IPS DF 19.7 (cell line): ENCODE results near the gene SLC8A2.

ENCODE experiments used
- DNase-seq: peaks from one replicate; pipeline ENCODE4 v3.0.0-alpha.2; 2013; ENCODE audit warnings: low read depth, low spot score

The SLC8A2 gene

DNA sequence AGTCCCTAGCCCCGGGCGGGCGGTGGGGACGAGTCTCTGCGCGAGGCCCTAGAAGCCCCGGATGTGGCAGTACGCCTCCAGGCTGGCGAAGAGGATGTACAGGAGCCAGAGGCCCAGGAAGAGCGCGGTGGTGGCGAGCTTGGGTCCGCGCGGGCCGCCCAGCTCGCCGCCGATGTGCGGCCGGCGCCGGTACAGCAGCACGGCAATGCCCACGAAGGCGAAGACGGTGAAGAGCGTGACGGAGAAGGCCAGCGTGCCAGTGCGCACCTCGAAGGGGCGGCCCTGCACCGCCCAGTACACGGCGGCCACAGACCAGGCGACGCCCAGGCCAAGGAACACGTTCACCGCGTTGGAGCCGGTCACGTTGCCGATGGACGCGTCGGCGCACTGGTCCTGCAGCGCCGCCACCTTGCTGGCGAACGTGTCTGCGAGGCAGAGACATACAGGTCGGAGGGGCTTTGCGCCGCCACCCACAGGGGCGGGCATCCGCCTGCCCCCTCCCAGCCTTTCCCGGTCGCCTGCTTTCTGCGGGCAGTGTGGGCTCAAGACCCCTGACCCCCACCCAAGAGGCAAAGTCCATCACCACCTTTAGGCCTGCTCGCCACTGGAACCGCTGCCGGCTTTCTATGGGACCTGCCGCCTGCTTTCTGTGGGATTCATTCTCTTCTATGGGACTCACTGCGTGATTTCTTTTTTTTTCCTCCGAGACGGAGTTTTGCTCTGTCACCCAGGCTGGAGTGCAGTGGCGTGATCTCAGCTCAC is 41.5 kb downstream of the SLC8A2 start:
- DNase-seq, result no peak

DNA sequence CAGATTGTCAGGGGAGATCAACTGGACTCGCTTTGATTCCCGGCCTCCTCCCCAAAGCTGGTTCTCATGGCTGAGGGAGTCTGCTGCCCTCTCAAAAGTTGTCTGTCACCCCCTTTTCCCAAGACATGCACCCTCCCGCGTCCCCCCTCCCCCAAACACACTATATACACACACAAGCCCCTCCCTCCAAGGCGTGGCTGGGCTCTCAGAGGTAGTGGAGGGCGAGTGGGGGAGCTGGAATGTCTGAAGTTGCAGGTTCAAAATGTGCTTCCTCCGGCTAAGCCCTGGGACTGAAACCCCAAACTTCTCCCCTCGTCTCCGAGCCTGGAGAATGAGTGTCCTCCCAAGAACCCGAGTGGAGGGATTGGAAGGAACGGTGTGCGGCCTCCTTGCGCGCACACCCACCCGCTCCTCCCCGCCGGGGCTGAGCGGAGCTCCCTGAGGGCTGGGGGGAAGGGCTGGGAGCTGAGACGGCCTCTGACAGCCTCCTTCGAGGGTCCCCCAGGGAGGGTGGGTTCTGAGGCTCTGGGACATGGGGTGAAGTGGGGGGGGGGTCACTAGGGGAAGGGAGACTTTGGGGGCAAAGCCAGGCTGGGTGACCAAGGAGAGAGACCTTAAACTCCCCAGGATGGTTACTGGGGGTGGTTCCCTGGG is 42.4 kb downstream of the SLC8A2 start:
- no peak for DNase-seq

DNA sequence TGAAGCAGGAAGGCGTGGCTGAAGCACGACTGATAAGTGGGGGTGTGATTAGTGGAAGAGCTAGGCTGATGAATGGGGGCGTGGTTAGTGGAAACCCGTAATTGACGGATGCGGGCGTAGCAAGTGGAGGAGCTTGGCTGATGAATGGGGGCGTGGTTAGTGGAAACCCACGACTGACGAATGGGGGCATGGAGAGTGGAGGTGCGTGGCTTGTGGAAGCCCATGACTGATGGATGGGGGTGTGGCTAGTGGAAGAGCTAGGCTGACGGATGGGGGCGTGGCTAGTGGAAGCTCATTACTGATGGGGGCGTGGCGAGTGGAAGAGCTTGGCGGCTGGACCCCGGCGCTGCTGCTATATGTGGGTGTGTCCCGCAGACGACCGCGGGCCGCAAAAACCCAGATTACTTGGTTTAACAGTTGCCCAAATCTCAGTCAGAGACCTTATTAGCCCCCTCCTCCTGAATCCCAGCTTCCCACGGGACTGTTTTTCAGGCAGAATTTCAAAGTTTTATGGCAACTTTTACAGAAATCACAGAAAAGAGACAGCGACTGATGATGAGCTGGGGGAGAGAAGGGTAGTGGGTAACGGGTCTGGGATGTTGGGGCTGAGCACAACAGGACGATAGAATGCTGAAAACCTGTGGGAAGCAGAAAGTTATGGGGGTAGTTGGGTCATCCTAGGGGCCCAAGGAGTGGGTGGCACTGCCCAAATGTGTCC is 43.4 kb downstream of the SLC8A2 start:
- DNase-seq, result peak; percentile 99

DNA sequence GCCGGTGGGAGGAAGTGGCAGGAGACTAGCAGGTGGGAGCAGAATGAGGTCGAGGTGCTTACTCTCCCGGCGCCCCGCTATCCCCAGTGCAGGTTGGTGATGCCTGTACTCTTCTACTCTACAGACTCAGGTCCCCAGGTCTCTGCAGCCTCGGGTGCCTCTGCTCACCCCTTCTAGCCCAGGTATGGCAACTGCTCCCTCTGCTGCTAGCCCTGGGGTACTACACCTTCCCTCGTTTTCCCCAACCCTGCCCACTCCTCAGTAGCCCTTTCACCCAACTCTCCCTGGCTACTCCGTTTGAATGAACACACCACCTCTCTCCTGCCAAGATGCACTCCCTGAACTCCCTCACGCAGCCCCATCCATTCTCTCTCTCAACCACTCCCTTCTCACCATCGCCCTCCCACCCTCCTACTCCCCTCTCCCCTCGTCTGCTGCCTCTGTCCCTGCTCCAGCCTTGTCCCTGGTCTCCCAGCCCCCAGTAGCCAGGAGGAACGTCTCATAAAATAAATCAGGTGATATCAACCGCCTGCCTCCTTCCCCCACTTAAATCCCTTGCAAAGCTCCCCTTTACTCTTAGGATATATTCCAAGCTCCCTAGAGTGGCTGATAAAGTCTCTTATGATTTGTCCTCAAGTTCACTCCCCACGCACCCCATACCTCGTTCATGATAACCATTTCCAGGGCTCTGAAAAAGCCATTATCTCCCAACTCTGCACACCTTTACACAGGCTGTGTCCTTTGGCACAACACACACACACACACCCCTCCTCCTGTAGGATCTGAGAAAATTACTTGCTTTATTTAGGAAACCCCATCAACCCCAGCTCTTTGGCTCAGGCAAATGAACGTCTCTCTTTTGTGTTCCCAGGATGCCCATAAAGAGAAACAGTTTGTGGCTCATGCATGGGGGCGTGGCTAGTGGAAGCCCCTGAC is 44.2 kb downstream of the SLC8A2 start:
- peak; percentile 82 for DNase-seq

DNA sequence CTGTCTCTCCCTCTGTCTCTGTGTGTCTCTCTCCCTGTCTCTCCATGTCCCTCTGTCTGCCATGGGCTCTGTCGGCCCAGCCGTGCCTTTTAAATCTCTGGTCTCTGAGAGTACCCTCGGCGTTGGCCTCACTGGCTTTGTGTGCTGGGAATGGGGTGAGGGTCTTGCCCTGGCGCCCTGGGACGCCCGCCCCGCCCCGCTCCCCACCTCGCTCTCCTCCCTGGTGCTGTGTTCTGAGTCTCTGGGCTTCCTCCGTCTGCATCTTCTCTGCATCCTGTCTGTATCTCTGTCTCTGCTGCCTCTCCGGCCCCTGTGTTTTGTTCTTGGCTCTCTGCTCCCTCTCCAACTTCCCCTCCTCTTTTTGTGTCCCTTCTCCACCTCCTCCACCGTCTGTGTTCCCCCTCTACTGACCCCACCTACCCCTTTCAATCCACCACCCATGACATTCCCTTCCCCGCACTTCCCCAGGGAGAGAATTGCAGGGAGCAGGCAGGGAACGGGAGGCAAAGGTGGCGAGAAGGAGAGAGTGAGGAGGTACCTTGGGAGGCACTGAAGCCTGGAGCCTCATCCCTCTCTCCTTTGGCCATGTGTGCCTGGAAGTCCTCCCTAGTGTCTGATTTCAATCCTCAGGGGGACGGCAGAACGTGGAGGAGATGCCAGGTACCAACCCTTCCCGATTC is 48.4 kb downstream of the SLC8A2 start:
- DNase-seq, result no peak

DNA sequence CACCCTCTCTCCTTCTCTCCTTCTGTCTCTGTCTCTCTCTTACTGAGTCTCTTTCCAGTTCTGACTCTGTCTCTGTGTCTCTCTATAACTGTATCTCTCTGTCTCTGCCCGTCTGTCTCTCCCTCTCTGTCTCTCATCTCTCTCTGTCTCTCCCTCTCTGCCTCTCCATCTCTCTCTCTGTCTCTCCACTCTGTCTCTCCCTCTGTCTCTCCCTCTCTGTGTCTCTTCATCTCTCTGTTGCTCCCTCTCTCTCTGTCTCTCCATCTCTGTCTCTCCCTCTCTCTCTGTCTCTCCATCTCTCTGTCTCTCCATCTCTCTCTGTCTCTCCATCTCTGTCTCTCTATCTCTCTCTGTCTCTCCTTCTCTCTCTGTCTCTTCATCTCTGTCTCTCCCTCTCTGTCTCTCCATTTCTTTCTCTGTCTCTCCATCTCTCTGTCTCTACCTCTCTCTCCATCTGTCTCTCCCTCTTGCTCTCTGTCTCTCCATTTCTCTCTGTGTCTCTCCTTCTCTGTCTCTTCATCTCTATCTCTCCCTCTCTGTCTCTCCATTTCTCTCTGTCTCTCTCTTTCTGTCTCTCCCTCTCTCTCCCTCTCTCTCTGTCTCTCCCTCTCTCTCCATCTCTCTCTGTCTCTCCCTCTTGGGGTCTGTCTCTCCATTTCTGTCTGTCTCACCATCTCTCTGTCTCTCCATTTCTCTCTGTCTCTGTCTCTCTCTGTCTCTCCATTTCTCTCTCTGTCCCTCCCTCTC is 49.1 kb downstream of the SLC8A2 start:
- DNase-seq, result no peak

DNA sequence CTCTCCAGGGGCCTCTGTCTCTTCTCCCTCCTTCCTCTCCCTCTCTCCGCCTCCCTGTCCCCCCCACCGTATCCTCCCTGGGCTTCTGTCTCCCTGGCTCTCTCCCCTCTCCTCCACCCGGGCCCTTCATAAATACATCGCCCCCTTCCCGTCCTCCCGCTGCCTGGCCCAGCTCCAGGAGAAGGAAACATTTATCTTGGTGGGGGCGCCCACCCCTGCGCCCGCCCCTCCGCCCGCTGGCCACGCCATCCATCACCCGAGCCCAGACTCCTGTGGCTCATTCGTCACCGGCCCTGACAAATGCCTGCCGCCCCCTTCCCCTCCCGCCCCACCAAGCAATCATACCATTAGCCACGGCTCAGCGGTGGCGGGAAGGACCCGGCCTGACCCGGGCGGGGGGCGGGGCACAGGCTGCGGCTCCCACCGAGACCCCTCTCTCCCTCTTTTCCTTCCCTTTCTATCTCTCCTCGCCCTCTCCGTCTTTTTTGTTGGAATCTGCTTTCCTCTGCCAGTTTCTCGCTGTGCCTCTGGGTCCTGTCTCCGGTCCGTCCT is 49.8 kb downstream of the SLC8A2 start:
- DNase-seq, result no peak

DNA sequence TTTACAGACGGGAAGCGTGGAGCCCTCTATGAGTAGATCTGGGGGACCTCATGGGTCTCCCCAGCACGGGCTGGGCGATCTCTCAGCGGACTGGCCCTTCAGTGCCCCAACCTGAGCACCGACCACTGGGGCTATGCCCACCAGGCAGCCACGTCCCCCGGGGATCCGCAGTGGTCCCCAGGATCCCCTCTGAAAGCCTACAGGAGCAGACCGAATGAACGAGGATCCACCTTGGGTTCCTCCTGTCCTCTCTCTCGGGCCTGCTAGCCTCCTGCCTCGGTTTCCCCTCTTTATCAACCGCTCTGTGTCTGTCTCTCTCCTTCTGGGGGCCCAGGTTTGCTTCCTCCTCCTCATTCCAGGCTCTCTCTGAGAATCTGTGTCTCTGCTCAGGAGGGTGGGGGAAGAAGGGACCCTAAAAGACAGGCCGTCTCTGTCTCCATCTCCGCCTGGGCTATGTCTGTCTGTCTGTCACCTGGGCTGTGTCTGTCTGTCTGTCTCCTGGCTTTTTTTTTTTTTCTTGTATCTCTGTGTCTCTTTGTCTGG is 50.4 kb downstream of the SLC8A2 start:
- no peak for DNase-seq

DNA sequence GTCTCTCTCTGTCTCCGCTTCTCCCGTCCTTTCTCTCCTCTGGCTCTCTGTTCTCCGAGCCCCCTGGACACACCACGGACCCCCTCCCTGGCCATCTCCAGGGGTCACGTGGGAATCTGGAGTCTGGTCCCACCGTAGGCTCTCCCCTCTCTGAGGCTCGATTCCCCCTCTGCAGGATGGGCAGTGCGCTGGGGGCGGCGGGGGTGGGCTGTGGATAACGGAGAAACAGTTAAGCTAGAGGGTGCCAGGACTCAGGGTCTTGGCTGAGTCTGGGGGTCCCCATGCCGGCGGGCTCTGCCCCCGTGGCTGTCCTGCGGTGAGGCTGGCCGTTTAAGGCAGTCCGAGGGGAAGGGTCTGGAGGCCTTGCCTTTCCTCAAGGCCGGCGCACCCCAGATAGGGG is 51.9 kb downstream of the SLC8A2 start:
- DNase-seq, result no peak

DNA sequence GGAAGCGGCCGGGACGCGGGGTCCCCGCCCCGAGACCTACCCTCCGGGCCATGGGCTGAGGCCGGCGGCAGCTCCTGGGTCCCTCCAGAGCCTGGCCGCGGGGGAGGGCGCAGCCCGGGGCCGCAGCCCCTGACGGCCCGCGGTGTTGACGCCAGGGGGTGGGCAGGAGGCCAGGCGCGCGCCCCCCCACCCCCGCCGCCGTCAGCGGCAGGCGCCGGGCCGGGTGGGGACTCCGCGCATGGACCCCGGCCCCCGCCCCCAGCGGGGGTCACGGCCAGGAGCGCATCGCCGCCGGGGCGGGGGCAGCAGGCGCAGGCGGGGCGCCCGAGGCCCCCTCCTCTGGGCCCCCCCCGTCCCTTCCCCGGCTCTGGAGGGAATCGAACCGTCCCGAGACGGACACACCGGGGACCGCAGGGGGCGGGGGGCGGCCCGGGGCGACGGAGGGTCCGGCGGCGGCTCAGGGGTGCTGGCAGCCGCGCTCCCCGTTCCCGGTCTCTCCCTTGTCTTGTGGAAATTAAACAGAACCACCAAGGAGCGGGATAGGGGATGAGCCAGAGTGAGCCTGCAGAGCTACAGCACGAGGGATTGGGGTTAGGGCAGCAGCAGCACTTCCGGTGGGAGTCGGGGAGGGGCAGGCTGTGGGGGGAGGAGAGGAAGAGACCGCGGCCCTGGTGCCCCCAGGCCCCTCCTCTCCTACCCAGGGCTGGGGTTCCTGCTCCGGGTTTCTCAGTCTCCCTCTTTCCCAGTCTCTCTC is 52.5 kb downstream of the SLC8A2 start, which contains the start of gene MEIS3:
Gene MEIS3 (minus strand): TSS at position 498 of the 754 bp plus-strand sequence. CDS start 446 bp downstream, at position 52.
- no peak for DNase-seq

DNA sequence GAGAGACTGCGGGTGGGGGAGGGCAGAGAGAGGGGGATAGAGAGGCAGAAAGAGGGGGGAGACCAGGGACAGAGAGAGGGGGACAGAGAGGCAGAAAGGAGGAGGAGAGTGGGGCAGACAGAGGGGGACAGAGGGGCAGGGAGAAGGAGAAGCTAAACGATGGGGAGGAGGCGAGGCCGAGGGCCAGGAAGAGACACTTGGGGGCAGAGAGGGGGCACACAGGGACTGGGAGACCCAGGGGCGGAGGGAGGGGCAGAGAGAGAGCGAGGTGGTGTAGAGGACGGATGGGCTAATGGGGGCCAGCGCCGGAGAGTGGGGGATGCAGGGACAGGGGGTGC is 53.0 kb downstream of the SLC8A2 start:
- no peak for DNase-seq

DNA sequence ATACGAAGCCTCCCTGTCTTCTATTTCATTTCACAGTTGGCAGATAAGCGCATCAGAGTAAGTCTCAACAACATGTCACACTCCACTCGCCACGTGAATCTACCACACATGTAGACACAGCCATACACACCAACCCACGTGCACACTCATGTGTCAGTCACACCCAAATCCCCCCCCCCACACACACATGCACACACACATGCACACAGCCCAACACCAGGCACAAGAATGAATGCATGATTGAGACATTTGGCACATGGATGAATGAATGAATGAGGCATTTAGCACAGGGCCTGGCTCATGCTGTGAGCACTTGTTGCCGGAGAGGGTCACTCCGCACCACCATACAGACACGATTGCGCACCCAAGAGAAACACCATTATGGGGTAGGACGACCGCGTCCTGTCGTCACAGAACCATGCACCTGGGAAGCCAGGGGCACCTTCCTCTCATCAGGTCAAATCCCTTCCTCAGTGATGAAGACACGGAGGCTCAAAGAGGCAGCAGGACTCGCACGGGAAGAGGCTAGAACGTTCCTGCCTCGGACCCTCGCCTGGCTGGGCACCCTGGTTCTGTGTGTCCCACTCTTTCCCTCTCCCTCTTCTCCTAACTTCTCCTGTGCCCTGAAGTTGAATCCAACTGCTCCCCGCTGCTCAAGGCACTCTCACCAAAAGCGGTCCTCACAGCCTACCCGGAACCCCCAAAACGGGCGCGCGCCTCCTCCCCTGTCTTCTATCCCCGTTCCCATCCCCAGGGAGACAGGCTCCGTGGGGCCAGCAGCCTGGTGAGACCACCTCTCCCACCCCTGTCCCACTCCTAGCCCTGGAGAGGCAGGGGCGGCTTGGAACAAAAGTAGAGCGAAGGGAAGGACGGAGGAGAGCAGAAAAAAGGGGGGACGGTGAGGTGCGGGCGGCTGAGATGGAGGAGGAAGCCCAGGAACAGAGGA is 53.7 kb downstream of the SLC8A2 start:
- no peak for DNase-seq

DNA sequence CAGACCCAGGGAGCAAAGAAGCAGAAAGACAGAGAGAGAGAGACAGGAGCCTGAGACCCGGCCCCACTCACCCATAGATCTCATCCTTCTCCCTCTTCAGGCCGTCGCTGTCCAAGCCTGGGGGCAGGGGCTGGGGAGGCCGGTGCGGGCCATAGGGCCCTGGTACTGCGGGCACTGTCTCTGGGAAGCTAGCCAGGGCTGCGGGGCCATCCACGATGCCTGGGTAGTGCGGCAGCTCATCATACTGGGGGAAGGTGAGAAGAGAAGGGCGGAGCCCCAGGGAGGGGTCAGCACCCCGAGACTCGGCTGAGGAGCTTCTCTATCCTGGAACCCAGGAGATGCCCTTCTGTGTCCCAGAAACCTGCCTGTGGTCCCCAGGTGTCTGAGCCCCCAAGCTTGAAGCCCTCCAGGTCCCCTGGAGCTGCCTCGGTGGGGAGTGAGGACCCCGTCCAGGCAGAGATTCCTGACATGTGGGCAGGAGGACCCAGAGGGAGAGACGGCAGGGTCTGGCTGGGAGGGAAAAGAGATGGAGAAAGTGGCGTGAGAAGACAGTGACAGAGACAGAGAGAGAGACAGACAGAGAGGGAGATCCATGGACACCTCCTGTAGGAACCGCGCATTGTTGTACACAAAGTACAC is 54.5 kb downstream of the SLC8A2 start:
- DNase-seq, result no peak

DNA sequence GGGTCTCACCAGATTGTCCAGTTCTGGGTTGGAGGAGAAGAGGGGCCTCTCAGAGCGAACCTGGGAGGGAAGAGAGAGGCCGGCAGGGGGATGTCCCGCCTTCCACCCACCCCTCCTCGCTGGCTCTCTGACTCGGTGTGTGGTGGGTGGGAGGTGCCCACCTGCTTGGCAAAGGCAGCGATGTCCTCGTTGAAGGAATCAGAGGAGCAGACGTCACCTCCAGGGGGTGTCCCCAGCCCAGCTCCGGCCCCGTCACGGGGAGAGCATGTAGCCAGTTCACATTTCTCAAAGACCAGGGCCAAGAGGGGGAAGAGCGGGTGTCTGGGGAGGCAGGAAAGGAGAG is 55.1 kb downstream of the SLC8A2 start:
- DNase-seq, result no peak

DNA sequence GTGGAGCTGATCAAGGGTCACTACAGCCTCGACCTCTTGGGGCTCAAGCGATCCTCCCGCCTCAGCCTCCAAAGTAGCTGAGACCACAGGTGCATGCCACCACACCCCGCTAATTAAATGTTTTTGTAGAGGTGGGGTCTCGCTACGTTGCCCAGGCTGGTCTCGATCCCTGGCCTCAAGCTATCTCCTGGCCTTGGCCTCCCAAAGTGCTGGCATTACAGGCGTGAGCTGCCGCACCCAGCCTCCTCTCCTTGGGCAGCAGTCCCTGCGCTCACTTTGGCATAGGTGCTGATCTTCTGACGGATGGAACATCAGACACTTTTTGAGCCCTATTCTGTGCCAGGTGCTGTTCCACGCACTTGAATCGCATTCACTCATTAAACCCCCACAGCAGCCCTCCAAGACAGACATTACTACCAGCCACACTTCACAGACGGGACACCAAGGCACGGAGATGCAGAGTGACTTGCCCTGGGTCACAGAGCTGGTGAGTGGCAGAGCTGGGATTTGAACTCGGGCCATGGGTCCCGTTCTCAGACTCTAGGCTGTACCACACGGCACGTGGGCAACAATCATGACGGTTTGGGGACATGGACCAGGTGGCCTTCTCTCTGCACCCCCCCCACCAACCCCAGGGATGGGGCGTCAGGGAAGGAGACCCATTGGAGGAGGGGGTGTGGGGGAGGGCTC is 55.6 kb downstream of the SLC8A2 start:
- no peak for DNase-seq

DNA sequence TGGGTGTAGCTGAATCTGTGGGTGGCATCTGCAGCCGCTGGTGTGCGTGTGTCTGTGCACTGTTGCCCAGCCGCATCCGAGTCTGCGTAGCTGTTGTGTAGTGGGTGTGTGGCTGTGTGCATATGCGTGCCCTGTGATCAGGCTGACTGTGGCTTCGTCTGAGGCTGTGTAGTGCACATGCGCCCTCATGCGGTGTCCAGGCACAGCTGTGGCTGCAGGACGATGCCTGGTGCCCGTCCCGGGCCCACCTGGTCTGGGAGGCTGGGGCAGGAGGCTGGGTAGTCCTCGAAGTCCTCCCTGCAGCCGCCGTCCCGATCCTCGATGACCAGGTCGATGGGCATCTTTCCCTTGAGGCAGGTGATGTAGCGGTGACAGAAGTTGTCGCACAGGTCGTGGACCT is 57.2 kb downstream of the SLC8A2 start:
- DNase-seq, result no peak

DNA sequence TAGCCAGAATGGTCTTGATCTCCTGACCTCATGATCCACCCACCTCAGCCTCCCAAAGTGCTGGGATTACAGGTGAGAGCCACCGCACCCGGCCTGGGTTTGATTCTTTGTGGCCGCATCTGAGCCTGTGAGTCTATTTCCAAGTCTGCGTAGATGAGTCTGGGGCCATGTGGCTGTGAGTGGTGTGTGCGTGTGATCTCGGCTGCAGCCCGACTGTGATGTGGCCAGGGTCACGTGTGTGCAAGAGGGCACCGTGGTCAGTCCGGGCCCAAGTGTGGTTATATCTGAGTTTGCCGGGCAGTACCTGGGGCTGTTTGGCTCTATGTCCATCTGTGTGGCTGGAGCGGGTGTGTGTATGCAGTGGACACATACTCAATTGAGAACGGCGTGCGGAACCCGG is 57.8 kb downstream of the SLC8A2 start:
- DNase-seq, result no peak
